Measurements from ENCODE around the gene ID2.
"Not testable (repeated sequence)": the region's sequence is repeated elsewhere in the genome, so short reads cannot be mapped to it uniquely, and the experiment has no call there.

The ID2 gene

DNA sequence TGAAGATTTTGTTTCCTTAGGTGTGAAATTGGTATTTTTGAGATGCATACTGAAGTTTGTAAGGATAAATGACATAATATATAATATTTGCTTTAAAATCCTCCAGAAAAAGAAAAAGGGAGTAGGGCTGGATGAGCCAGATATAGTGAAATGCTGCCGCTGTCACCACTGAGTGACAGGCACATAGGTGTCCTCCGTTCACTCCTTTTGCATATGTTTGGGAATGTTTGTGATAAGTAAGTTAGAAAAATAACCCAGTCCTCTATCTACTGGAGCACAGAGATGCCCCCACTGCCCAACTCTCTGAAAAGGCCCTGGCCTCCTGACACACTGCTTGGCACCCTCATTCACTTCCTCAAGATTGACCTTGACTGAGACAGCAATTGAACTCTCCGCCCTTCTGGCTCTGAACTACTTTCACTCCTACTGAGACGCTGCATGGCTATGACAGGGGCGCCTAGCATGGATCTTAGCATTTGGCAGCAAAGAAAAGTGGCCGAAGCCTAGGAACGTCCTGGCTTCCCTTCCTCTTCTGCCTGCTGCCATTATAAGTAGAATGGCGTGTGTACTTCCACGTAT, 10.1 kb downstream of the ID2 start:
- DNase-seq, result no peak

DNA sequence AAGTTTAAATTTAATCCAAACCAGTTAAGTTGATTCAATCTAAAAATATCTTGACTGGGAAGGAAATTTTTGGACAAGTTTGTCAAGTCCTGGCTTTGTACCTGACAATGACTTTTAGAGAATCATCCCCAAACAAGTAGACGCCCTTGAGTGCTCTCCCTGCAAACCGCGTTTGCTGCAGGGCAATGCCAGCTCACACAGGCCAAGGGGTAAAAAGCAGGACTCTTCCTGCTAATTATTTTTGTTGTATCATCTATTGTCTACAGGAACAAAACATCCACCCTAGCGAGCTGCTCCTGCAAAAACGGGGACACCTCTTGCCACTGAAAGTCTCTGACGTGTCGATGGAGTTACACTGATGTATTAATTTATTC, 10.9 kb downstream of the ID2 start:
- DNase-seq, result no peak

DNA sequence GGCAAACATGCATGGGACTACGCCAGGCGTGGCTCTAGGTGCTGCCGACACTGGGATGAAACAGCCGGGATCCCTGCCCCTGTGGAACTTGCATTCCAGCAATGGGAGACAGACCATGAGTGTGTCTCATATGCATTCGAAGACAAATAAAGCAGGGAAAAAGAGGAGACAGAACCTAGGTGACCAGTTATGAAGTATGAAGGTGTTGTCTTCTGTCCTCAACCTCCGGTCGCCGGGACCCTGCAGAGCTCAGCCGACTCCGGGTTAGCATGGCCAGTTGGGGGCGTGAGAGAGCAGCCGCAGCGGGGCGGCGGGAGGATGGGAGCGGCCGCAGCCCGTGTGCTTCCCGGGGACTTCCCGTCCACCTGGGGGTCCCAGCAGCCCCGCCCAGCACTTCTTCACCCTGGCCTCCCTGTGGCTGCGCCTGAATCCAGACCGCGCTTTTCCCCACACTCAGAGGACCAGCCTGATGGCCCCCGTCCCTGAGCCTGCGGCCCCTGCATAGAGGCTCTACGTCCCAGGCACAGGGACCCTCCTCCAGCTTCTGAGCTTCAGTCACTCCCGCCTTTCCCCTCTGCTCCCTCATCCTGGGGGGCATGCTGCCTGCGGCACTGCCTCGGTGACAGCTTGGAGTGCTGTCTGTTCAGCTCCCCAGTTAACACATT, 11.4 kb downstream of the ID2 start:
- peak; percentile 53 for DNase-seq

DNA sequence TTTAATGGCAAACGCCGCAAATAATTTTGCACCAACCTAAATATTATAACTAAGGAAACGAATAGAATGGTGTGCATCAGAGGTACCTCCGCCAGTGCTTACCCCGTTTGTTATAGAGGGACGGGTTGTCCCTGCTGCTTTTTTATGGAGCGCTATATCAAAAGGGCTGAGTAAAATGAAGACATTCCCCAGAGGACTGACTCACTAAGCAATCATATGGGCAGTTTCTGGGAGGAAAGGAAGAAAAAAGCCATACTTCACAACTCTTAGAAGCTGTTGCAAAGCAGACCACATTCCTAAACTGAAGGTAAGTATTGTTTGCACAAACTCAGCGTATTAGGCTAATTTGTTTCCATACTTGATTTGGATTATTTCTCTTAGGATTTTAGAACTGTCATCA, 12.9 kb downstream of the ID2 start:
- no peak for DNase-seq

DNA sequence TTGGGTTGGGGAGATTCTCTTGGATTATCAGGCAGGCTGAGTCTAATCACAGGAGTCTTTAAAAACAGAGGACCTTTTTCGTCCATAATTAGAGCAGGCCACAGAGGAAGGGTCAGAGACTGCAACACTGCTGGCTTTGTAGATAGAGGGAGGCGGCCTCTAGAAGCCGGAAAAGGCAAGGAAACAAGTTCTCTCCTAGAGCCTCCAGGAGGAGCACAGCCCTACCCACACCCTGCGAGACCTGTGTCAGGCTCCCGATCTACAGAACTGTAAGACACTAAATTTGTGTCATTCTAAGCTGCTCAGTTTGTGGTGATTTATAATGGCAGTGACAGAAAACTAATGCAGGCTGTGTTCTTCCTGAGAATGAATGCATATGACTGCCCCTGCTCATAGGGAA, 15.3 kb downstream of the ID2 start:
- DNase-seq, result no peak

DNA sequence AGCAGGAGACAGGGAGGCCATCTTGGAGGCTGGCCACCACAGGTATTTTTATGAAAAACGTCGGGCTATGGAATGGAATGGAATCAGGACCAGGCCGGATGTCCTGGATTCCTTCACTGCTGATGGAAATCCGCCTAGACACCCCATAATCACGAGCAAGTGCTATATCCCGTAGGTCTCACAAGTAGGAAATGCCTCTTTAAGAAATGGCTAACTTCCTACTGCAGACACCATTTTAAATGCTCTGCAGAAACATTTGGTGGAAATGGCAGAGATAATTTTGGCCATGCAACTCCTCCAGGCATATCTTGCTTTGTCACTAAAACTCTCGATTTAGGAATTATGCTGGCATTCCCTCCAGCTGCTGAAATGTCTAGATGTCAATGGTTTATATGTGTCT, 18.0 kb downstream of the ID2 start:
- no peak for DNase-seq

DNA sequence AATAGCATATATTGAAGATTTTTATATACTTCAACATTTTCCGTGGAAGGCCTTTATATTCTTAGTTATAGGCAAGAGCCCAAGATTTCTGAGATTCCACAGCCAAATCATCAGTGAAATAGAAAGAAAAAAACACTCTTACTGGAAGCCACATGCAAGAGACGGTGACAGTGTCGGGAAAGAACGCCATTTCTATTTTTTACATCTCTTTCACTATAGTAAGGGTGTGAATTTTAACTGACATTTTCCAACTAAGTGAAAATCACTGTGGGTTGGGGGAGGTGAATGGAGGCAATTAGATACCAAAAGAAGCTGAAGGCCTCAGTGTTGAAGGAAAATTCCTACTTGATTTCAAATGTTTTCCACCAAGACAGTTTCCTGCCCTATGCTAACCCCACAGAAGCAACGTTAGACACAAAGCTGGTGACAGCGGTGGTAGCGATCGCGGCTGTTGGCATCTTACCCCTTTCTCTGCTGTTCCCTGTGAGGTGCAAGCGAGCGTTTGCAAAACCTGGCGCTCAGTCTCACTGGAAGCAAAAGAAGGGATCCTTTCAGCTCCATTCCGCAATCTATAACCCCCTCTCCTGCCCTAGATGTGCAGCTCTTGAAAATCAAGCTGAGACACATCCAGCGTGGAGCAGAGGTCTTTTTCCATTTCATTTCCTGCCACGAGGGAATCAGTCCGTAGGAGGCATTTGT, 20.0 kb downstream of the ID2 start:
- no peak for DNase-seq

DNA sequence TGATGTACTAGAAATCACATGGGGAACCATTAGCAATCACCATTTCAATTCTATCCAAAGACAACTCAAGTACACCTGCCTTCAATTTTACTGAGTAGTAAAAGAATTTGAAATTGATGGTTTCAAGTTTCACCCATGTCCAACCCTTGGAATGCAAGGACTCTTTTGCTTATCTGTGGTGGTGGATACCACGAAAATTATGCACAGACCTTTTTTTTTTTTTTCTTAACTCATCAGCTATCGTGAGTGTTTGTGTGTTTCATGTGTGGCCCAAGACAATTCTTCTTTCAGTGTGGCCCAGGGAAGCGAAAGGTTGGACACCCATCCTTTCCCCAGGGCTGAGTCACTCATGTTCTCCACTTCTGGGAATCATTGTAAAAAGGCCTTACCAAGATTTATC, 23.1 kb downstream of the ID2 start:
- no peak for DNase-seq

DNA sequence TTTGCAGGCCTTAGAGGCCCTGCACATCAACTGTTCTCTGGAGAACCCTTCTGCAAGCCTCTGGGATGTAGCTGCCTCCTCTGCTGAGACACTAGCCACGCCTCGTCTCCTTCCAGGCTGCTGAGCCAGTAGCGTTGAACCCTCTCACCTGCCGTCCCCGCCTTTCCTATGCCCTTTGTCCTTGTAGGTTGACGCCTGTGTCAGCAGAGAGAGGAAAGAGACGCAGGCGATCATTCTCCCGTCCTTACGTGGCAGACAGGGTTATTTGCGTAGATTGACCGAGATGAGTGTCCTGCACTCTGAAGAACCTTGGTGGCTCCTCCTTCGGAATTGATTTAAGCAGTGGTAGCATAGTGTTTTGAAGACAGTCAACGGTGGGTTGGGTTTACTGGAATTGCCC, 27.8 kb downstream of the ID2 start:
- no peak for DNase-seq

DNA sequence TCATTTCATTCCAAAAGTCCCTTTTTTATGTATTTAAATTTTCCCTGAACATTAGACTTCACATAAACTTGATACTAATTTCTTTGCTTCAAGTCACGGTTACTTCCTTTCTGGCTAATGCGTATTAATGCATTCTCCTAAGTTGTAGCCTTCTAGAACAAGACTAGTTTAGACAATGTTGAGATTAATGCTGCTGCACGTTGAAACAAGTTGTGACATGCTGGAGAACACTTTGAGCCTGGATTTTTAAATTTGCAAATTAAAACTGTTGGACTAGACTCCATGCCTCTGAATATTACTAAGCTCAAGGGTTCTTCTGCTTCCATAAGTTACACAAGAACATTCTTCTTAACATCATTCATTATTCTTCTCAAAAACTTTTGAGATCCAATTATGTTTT, 29.1 kb downstream of the ID2 start:
- no peak for DNase-seq

DNA sequence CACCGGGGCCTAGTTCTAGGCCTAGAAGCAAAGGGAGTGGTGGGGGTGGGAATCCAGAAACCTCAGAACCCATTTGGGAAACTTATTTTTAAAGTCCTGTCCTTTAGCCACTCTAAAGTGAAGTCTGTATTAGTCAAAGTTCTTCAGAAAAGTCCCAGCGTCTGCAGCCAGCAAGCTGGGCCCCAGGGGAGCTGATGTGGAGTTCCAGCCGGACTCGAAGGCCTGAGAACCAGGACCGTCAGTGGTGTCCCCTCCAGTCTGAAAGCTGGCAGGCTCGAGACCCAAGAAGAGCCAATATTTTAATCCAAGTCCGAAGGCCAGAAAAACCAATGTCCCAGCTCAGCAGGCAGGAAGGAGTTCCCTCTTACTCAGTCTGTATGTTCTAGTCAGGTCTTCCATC, 32.4 kb downstream of the ID2 start:
- no peak for DNase-seq

DNA sequence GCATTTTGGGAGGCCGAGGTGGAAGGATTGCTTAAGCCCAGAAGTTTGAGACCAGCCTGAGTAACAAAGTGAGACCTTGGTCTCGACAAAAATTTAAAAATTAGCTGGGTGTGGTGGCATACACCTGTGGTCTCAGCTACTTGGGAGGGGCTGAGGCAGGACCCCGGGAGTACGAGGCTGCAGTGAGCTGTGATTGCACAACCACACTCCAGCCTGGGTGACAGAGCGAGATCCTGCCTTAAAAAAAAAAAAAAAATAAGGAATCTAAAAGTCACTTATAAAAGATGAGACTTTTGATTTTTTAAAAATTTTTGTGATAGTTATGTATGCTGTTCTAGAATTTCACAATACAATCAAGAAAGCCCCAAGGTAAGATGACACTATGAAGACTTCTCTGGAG, 33.1 kb downstream of the ID2 start:
- no peak for DNase-seq

DNA sequence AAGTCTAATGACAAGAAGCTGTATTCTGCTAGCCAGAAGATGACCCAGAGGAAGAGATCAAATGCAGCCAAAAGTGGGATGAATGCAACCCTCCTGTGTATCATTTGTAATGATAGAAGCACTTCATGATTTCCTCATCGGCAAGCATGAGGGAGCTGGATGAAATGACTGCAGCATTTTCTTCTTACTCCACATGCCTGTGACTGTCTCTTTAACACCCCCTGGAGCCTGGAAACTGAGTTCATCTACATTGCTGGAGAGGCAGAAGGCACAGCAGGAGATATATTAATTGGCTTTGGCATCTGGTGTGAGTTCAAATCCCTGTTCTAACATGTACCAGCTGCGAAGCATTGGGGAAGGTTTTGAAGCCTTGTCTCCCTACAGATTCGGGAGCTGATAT, 37.7 kb downstream of the ID2 start:
- DNase-seq, result no peak

DNA sequence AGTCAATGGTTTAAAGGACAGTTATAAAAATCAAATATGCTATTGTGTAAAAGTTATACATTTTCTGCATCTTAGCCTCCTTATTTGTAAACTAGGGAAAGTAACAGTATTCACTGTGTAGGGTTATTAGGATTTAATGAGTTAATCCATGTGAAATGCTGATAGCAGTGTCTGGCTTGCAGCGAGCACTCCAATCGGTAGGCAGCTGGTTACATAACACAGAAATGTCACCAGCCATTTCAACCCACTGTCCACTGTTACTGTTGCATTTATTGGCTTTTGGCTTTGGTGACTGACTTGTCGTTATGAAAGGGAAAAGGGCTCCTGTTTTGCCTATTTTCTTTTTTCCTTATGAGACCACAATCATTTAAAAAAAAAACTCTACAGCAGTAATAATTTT, 38.9 kb downstream of the ID2 start:
- DNase-seq, result no peak

DNA sequence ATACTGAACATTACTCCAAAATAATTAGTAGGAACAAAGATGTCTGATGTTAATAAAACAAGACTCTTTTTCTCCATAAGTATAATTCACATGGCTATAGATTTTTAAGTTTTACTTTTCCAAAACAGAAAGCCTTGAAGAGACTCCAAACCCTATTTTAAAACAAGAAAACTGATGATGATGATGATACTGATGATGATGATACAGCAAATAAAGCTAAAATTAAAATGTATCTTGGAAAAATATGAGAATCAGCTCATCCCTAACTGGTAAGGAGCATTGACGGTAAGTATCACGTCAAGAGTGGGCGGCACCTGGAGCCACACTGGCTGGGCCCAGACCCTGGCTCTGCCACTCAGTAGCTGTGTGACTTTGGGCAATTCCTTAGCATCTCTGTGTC, 39.6 kb downstream of the ID2 start:
- DNase-seq, result no peak

DNA sequence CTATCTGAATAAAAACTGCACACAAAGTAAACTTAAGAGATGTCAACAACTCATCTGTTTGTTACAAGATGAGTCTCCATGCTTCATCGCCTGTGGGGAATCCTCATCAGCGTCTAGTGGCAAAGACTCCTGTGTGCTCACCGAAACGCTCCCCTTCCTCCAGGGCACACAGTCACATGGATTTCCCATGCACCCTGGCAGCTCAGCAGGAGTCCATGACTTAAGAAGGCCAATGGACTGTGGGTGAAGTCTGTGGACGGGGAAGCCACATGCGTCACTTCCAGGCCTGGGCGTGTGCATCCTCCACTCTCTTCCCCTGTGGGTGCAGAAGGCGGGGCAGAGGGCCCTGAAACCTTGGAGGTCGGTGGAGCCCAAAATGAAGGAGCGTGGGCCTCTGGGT, 41.1 kb downstream of the ID2 start:
- no peak for DNase-seq

DNA sequence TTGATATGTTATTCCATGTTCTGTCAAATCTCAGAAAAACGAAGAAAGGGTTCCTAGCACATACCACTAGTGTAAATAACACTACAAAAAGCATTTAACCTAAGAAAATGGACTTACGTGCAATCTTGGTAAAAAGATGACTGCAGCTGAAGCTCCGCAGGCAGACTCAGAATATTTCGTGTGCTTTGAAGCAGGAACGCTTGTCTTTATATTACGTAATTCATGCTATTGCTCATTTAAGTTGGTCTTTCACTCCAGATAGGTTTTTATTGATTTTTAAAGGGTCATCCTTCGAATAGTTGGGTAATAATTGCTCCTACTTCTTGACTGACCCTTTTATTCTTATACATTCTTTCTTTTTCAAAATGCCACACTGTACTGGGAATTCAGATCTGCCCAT, 44.0 kb downstream of the ID2 start:
- DNase-seq, result no peak

DNA sequence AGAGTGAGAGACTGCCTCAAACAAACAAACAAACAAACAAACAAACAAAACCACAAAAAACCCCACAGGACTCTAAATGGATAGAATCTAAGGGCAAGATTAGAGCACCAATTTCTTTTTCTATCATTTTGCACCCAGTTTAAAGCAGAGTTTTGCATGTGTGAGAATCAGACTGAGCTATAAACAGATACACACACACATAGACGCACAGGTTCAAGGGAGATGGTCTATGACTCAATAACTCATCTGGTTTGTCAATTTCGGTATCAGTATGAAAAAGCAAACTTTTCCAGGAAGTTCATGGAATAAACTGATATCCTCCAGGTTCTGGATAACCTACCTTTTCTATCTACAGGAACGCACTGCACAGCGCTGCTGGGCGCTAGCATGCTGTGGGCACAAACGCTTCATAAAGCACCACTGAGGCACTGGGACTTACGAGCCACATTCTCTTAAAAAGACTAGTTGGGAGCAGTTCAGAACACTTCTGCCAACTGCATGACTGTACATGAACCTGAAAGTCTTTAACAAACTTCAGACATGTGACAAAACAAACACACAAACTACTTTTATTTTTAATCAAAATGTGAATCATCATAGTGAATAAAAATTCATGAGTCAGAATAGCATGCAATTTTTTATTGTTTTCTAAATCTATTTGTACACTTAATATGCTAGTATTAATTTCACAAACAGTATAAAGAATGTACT, 46.6 kb downstream of the ID2 start:
- no peak for DNase-seq

DNA sequence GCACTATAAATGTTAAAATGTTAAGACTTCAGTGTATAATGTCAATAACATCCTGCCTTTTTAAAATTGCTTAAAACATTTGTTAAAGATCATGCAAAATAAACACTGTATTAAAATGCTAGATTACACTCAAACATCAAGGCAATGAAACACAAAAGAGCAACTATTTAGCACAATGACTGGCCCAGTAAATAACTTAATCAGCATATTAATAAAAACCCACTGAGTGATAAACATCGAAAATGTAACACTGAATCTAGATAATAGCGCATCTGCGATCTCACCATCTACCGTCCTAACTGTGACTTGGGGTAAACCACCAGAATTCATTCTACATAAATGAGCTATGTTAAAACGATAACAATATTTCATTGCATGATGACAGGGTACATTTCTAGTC, 47.2 kb downstream of the ID2 start:
- DNase-seq, result not testable (repeated sequence)

DNA sequence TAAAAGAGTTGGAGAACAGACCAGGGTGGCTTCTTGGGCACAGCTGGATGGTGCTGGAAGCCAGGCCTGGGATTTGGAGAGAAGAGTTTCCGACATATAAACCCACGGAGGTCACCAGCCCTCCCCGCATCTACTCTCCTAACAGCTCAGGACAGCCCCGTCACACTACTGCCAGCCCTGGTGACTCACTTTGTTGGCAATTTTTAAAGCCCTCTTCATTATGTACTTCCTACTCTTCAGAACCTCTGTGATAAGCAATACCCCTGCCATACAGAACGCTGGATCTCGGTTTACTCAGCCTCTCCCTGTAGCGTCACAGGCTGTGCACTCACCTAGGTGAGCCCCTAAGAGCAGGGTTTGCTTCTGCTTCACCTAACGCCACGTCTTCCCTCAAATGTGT, 48.1 kb downstream of the ID2 start:
- no peak for DNase-seq

DNA sequence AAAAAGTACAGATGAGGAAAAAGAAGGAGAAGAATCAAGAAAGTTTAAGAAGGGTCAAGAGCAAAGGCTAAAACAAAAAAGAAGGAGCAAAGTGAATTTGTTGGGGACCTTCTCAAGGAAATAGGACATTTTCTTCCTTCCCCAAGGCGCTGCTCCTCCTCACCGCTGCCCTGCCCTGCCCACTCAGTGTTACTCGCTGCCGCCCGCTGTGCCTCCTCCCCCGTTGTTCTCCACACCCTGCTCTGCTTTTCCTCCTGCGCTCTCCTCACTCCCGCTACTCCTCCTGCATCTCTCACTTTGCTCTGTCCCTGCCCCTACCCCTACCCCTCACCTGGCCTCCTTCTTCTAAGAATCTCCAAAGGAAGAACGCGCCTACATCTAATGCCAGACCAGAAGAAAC, 50.7 kb downstream of the ID2 start:
- DNase-seq, result no peak
